ENCODE data around the gene SNX18. TPM values are rescaled to one million over a fixed set of nuclear protein-coding genes. Genes with fewer than 3 reads are reported as not detected.

Gene SNX18
- total RNA-seq, 1 experiment from 2014 or later = 14.3 TPM

- Histone ChIP-seq H3K4me2 (ENCODE audit: low read length) (no peak overlapping the region), H3K4me3 (ENCODE audit: low read length) (no peak overlapping the region), H3K9ac (ENCODE audit: low read length) (no peak overlapping the region), H3K27ac (ENCODE audit: low read length) (no peak overlapping the region), H3K9me2 (replicated peaks; ENCODE audit: low read length) (no peaks in the 10 kb centered on the region), H3K79me2 (ENCODE audit: low read length) (no peaks in the 10 kb centered on the region), H3K4me1 (ENCODE audit: insufficient read depth, low read length) (no peaks in the 10 kb centered on the region), H3K36me3 (ENCODE audit: low read depth, low read length) (no peaks in the 10 kb centered on the region), H3K27me3 (ENCODE audit: low read length) (no peaks in the 10 kb centered on the region), H4K20me1 (ENCODE audit: low read length) (no peaks in the 10 kb centered on the region), H3K9me3 (ENCODE audit: low read length) (no peaks in the 10 kb centered on the region), H3F3A (ENCODE audit: low read length, unreplicated experiment) (no peaks in the 10 kb centered on the region), H2AFZ (ENCODE audit: low read length) (no peak overlapping the region)
- CTCF ChIA-PET = no interaction called here
- TF ChIP-seq CTCF (conservative IDR thresholded peaks at IDR 0.05; ENCODE audit: low read depth, low read length) (no peak), EZH2 (IDR thresholded peaks at IDR 0.05; ENCODE audit: low read length, unreplicated experiment) (no peak), EZH2phosphoT487 (IDR thresholded peaks at IDR 0.05; ENCODE audit: borderline replicate concordance, low read length) (no peak)
- DNase-seq (no peak), ATAC-seq (no peak)
- intact Hi-C loops (cut with micrococcal nuclease) = no loop called here
- POLR2A ChIA-PET (ENCODE audit: unreplicated experiment) = no interaction called here
- BruUV-seq (replicated peaks) = no TSS peak
Observed at GRCh38 chr5:54556141-54556540, 38.6 kb downstream of the SNX18 start.

- no peak overlapping the region for H2AFZ ChIP-seq (ENCODE audit: low read length)
- no peaks in the 10 kb centered on the region for H3K79me2 ChIP-seq (ENCODE audit: low read length)
- intact Hi-C loops (cut with micrococcal nuclease) = no loop called here
- ATAC-seq = no peak
- TF ChIP-seq EZH2 (IDR thresholded peaks at IDR 0.05; ENCODE audit: low read length, unreplicated experiment) (no peak), CTCF (conservative IDR thresholded peaks at IDR 0.05; ENCODE audit: low read depth, low read length) (no peak), EZH2phosphoT487 (IDR thresholded peaks at IDR 0.05; ENCODE audit: borderline replicate concordance, low read length) (no peak)
- no peaks in the 10 kb centered on the region for H4K20me1 ChIP-seq (ENCODE audit: low read length)
- no peaks in the 10 kb centered on the region for H3K9me2 ChIP-seq (replicated peaks; ENCODE audit: low read length)
- no peak overlapping the region for H3K4me3 ChIP-seq (ENCODE audit: low read length)
- no peaks in the 10 kb centered on the region for H3K4me1 ChIP-seq (ENCODE audit: insufficient read depth, low read length)
- BruUV-seq (replicated peaks) = no TSS peak
- no peaks in the 10 kb centered on the region for H3K9me3 ChIP-seq (ENCODE audit: low read length)
- no peaks in the 10 kb centered on the region for H3K27me3 ChIP-seq (ENCODE audit: low read length)
- DNase-seq = no peak
- H3K4me2 ChIP-seq (ENCODE audit: low read length) = no peak overlapping the region
- H3K9ac ChIP-seq (ENCODE audit: low read length) = no peak overlapping the region
- no peaks in the 10 kb centered on the region for H3K36me3 ChIP-seq (ENCODE audit: low read depth, low read length)
- POLR2A ChIA-PET (ENCODE audit: unreplicated experiment) = no interaction called here
- CTCF ChIA-PET = no interaction called here
- H3K27ac ChIP-seq (ENCODE audit: low read length) = no peak overlapping the region
- no peaks in the 10 kb centered on the region for H3F3A ChIP-seq (ENCODE audit: low read length, unreplicated experiment)
Observed at GRCh38 chr5:54558362-54558761, 40.8 kb downstream of the SNX18 start.

DNA sequence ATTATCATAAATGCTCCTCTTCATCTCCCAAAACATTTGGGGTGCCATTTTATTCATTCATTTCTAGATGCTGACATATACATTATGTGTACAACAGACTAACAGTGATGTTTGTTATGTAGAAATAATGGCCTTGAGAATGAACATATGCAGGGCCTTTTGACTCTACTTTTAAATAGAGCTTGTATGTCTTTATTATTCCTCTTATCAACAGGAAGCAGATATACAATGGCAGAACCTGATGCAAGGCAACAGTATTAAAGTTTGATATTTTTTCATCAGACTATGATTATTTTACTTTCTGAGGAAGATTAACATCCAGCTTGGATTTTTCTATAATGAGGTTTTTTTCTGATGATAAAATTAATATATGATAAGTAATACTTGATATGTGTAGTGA, 44.1 kb downstream of the SNX18 start:
- Histone ChIP-seq H3K27ac (ENCODE audit: low read length) (no peak overlapping the region), H3K9me2 (replicated peaks; ENCODE audit: low read length) (no peaks in the 10 kb centered on the region), H3K4me2 (ENCODE audit: low read length) (no peak overlapping the region), H2AFZ (ENCODE audit: low read length) (no peak overlapping the region), H3K9ac (ENCODE audit: low read length) (no peak overlapping the region), H3K4me1 (ENCODE audit: insufficient read depth, low read length) (no peaks in the 10 kb centered on the region), H3K9me3 (ENCODE audit: low read length) (no peaks in the 10 kb centered on the region), H3K27me3 (ENCODE audit: low read length) (no peaks in the 10 kb centered on the region), H3F3A (ENCODE audit: low read length, unreplicated experiment) (no peaks in the 10 kb centered on the region), H3K79me2 (ENCODE audit: low read length) (no peaks in the 10 kb centered on the region), H3K36me3 (ENCODE audit: low read depth, low read length) (no peaks in the 10 kb centered on the region), H3K4me3 (ENCODE audit: low read length) (no peak overlapping the region), H4K20me1 (ENCODE audit: low read length) (no peaks in the 10 kb centered on the region)
- BruUV-seq (replicated peaks) = no TSS peak
- CTCF ChIA-PET = no interaction called here
- intact Hi-C loops (cut with micrococcal nuclease) = no loop called here
- POLR2A ChIA-PET (ENCODE audit: unreplicated experiment) = no interaction called here
- no peak for TF ChIP-seq CTCF (conservative IDR thresholded peaks at IDR 0.05; ENCODE audit: low read depth, low read length)
- TF ChIP-seq EZH2phosphoT487 (IDR thresholded peaks at IDR 0.05; ENCODE audit: borderline replicate concordance, low read length) = no peak
- no peak for TF ChIP-seq EZH2 (IDR thresholded peaks at IDR 0.05; ENCODE audit: low read length, unreplicated experiment)
- ATAC-seq (no peak), DNase-seq (no peak)
